ELR (cell line): ENCODE results near the gene HOMER3.

Source experiments
- DNase-seq: peaks from one replicate; pipeline ENCODE4 v3.0.0-alpha.2; 2015; ENCODE audit warnings: low read depth

Gene HOMER3

DNA sequence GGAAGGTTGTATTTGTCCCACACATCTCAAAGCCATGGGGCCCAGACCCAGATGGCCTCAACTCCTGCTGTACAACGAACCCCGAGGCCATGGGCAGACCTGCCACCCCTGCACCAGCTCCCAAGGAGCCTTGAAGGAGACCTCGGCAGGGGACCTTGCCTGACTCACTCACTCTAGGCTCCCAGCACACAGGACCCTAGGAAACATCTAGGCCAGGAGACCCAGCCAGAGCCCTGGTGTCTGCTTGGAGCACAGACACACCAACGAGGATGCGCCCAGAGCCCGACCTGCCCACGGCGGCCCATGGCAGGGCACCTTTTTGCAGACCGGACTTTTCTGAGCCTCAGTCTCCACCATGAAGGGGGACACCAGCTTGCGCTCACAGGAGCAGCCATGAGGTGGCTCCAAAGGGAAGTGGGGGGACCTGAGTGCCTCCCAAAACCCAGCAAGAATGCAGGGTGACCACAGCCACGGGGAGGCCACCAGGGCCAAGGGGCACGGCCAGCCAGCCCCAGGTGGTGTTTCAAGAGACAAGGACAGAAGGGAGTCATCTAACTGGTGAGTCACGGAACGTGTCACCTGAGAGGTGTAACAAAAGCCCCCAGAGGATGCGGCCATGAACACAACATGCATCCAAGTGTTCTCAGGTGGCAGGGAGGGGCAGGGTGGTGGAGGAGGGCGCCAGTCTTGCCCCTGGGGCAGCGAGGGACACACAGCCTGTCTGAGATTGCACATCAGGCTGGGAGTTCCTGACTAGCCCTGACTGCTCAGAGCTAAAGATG is 40.1 kb downstream of the HOMER3 start:
- DNase-seq, result no peak

DNA sequence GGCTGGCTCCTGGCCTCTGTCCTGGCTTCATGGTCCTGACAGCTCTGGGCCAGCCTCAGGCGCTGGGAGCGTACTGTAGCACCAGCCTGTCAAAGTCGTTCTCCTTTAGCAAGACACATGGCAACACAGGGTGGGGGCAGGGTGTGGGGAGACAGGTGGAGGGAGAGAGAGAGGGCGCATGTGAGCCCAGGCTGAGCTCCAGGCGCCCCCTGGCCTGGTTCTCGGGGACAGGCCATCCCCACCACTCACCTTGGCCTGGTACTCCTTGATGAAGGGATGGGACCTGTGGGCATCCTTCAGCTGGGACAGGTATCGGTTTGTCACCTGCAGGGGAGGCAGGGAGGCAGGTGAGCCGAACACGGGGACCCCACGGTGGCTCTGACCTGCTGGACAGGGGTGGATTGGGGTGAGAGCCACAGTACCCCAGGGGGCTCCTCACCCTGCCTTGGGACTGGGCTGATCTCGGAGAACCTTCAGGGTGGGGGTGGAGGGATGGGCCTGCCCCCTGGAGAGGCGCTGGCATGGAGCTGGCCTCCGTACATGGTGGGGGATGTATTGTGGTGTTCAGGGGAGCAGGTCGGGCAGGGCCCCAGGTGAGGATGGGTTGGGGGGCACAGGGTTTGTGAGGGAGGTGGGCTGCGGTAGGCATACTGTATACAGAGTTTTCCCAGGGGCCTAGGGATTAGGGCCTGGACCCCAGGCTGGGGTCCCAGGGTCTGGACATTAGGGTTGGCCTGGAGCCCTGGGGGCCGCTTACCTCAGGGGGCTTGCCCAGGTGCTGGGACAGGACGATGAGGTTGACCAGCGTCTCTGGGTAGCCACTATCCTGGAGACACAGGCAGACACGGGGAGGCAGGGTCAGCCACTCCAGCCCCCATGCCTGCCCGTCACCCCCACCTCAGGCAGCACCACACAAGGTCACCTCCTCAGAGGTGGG is 41.1 kb downstream of the HOMER3 start:
- DNase-seq, result no peak

- no peak for DNase-seq
Observed at GRCh38 chr19:18898607-18899408, 42.2 kb downstream of the HOMER3 start.

- DNase-seq, result peak; percentile 33
Observed at GRCh38 chr19:18898081-18898606, 42.9 kb downstream of the HOMER3 start.

DNA sequence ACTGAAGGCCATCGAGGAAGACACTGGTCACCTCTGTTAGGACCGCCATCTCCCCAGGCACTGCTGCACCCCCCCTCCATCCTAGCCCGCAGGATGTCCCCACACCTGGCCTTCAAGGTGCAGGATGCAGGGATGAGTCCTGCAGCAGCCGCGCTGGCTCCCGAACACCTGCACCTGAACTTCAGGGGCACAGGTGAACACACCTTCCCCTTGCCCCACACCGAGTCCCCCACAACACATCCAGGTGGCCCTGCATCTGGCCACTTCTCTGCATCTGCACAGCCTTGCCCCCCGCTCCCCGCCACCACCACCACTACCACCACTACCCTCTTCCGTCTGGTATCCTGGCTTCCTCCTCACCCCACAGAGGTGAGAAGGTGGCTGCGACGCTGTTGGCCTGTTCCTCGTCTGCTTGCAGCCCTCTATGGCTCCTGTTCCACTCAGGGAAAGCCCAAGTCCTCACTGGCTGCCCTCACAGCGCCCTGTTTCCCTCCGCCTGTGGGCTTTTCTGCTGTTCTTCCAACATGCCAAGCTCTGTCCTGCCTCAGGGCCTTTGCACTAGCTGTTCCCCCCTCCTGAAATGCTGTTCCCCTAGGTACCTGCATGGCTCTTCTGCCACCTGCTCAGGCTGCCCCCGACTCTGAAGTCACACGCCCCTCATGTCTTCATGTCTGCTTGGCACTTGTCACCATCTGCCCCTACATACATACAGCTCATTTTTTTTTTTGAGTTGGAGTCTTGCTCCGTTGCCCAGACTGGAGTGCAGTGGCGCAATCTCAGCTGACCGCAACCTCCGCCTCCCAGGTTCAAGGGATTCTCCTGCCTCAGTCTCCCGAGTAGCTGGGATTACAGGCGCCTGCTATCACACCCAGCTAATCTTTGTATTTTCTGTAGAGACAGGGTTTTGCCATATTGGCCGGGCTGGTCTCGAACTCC is 43.7 kb downstream of the HOMER3 start:
- no peak for DNase-seq

DNA sequence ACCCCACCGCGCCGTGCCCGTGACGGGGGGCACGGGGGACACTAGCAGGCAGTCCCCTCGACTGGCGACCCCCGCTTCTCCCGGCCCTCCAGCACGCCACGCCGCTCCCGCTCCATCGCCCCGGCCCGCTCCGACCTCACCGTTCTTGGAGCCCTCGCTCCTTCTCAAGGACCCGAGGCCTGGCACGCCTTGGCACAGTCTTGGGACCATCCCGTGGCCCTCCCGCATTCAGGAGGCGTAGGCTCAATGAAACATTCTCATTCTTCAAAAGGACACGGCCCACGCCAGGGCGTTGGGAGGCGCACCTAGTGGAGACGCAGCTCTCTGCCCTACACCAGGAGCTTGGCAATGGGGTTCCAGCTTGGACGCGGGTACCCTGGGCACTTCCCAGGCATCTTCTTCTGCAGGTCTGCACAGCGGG is 44.6 kb downstream of the HOMER3 start:
- DNase-seq, result no peak

DNA sequence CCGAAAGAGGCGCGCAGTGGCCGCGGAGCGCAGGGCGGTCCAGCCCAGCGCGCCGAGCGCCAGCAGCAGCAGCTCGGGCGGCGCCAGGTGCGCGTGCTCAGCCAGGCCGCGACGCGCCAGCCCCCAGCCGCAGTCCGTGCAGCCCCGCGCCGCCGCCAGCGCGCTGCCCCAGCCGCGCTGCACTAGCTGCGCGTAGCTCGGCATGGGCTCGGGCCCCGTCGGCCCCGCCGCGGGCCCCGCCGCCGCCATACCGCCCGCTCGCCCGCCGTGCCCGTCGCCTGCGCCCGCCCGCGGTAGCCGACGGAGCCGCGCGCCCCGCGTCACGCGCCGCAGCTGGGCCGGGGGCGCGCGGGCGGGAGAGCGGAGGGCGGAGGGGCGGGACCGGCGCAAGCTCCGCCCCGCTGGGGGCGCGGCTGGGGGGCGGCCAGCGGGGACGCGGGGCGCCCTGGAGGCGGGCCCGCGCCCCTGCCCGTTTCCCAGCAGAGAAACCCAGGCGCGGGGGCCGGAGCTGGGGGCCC is 45.1 kb downstream of the HOMER3 start, which contains the start of gene CERS1:
TSS of gene CERS1 (minus strand) at position 335 of the 518 bp plus-strand sequence. CDS start at position 249, 86 bp downstream.
- peak; percentile 34 for DNase-seq

- DNase-seq, result peak; percentile 66
Observed at GRCh38 chr19:18895038-18895823, 45.8 kb downstream of the HOMER3 start.

GRCh38 chr19:18894254-18895037 is 46.6 kb downstream of the HOMER3 start:
- peak; percentile 49 for DNase-seq

DNA sequence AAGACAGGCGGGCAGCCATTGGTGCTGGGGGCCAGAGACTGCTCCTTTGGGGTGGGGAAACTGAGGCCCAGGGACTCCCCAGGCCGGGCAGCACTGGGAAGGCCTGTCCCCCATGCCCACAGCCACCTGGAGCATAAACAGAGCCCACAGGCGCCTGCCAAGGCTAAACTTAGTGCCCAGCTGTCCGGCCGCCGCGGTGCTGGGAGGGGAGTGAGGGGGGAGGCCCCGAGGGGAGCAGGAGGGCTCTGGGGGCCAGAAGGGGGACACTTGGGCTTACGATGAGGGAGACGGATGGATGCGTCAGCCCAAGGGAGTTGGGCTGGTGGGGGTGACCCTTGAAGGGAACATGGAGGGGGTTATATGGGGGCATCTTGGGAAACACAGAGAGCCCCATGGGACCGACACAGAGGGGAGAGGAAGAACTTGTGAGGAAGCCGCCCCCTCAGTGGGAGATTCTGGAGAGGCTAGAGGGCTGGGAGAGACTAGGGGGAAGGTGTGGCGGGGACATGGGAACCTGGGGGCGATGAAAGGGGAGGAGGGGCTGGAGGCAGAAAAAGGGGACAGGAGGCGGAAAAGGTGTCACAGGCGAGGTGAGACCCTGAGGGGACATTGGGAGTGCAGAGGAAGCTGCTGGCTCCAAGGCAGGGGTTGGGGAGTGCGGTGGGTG is 47.3 kb downstream of the HOMER3 start:
- DNase-seq, result no peak

GRCh38 chr19:18889949-18890745 is 50.9 kb downstream of the HOMER3 start:
- no peak for DNase-seq

- DNase-seq, result no peak
Observed at GRCh38 chr19:18886972-18887371, 54.0 kb downstream of the HOMER3 start.

DNA sequence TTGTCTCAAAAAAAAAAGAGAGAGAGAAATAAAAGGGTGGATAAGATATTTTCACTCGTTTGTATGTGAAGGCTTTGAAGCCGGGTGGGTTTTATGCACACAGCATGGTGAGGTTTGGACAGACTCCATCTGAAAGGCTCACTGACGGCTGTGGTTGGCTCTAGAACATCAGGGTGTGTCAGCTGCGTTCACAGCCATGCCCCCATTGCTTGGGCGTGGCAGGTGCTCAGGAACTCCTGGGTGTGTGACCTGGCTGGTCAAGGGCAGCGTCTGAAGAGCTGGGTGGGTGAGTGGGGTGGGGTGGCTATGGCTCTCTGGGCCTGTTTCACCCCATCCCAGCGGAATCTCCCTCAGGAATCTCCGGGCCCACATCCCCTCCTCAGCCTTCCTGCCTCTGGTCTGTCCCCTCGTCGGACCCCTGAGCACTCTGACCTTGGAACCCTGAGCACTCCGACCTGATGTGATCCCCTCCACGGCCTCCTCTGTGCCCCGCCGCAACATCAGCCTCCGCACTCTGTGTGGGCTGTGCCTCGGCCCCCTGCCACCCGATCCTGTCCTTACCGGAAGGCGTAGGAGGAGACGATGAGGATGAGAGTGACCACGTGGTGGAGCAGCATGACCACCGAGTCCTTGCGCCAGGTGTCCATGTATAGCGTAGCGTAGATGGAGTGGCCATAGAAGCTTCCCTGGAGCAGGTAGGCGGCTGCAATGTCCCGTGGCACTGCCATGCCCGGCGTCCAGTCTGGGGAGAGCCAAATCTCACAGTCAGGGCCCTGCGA is 57.3 kb downstream of the HOMER3 start:
- DNase-seq, result no peak

DNA sequence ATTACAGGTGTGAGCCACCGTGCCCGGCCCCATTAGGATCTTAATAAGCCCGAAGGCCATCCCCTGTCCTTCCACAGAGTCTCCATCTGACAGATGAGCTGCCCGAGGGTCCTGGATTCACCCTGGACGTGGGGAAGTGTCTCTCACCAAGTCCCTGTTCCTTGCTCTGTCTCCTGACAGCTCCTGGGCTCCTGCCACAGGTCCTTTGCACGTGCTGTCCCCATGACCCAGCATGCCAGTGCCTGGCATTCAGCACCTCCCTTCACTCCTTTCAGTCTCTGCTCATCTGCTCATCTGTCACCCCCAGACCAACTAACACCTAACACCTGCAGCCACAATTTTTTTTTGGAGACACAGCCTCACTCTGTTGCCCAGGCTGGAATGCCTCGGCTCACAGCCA is 59.5 kb downstream of the HOMER3 start:
- no peak for DNase-seq

DNA sequence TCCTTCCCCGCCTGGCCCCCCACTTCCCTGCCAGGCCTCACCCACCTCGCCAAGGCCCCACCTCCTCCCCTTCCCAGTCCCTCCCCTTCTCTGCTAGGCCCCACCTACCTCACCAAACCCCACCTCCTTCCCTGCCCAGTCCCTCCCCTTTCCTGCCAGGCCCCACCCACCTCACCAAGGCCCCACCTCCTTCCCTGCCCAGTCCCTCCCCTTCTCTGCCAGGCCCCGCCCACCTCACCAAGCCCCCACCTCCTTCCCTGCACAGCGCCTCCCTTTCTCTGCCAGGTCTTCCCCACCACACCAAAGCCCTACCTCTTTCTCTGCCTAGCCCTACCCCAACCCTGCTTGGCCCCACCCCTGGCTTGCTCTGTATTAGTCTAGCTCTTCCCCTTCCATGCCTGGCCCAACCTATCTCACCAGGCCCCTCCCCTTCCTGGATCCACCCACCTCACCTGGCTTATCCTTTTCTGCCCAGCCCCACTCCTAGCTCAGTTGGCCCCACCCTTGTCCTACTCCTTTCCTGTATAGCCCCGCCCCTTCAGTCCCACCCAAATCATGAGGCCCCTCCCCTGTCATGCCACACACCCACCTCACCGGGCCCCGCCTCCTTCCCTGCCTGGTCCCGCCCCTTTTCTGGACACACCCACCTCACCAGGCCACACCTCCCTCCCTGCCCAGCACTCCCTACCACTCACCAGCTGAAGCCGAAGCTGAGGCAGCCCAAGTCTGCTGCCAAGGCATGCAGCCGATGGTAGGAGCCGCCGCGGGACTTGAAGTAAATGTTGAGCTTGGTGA is 61.2 kb downstream of the HOMER3 start:
- DNase-seq, result peak; percentile 55
